Parietal lobe (tissue), 1 donor: Measurements from ENCODE around the gene CAPNS1. TPM values are rescaled to one million over a fixed set of nuclear protein-coding genes. Genes with fewer than 3 reads are reported as not detected.

ENCODE experiments used
- total RNA-seq: library from RNA; depleted of rRNA; stranded (reverse); fragments of >200 nt; gene quantifications from one replicate; pipeline ENCODE4 v1.2.3, GENCODE V29; 2014

CAPNS1 gene
- 77.6 TPM for total RNA-seq

GRCh38 chr19:36139473-36140303, at the start of gene CAPNS1:
TSS of gene CAPNS1 (plus strand) at chr19:36140066. CDS start at chr19:36141012, 946 bp downstream.

DNA sequence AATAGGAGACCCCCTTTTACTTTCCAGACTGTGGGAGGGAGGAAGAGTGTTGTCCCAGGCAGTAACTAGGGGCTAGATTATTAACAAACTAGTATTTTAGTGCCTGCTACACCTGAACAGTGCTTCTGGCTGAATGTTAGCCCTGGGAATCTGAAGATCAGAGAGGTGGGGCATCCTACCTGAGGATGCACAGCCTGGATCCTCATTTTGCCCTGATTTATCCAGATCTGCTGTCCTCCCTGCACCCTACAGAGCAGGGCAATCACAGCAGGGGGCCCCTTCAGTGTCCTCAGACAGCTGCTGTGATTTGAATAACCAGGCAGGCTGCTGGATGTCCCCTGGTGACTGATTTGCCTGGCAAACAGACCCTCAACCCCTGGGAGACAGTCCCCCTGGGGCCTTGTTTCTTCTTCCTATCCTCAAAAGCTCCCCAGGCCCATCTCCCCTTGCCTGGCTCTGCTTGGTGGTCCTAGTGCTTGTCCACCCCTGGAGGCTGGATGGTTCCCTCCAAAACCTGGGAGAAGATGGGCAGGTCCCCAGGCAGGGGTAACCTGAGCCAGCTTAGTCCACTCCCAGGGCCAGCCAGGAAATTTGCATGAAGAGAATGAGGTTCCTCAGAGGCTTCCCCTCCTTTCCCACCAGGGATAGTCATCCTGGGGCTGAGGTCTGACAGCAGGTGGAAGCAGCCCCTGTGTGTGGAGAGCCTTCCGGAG, 29.2 kb upstream of the CAPNS1 start, which contains the start of gene OVOL3:
OVOL3 (plus strand) TSS at position 657 of the 713 bp plus-strand sequence. CDS start 60 bp downstream, outside the sequence.

DNA sequence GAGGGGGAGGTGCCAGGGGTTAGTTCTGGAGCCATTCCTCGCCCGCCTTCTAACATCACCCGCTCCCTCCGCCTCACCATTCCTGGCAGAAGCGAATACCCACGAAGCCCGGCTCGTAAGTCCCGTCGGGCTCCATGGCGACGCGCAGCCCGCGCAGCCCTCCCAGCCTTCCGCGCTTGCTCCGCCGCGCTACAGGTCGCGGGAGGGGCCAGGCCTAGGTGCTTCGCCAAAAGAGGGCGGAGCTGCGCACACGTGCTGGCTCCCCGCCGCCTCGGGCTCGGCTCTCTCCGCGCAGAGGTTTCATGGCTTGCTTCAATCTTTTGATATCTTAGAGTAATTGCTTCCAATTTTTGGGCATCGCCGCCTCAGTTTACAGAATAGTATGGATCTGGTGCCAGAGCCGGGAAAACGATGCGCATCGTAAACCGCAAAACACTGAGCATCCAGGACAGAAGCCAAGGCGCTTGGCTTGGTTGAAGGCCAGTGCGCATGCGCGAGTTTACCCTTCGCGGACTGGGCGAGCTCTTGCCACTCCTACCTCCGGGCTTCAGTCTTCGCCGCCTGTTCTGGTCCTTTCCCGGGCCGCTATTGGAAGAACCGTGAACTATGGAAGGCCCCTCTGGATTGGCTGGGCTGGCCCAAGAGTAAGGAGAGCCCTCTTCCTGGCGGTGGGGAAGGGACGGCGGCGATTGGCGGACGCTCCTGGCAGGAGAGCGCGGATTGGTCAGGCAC, 25.0 kb upstream of the CAPNS1 start, which contains the start of gene POLR2I:
POLR2I (minus strand) TSS at position 155 of the 732 bp plus-strand sequence; CDS start at position 136, 19 bp downstream.

DNA sequence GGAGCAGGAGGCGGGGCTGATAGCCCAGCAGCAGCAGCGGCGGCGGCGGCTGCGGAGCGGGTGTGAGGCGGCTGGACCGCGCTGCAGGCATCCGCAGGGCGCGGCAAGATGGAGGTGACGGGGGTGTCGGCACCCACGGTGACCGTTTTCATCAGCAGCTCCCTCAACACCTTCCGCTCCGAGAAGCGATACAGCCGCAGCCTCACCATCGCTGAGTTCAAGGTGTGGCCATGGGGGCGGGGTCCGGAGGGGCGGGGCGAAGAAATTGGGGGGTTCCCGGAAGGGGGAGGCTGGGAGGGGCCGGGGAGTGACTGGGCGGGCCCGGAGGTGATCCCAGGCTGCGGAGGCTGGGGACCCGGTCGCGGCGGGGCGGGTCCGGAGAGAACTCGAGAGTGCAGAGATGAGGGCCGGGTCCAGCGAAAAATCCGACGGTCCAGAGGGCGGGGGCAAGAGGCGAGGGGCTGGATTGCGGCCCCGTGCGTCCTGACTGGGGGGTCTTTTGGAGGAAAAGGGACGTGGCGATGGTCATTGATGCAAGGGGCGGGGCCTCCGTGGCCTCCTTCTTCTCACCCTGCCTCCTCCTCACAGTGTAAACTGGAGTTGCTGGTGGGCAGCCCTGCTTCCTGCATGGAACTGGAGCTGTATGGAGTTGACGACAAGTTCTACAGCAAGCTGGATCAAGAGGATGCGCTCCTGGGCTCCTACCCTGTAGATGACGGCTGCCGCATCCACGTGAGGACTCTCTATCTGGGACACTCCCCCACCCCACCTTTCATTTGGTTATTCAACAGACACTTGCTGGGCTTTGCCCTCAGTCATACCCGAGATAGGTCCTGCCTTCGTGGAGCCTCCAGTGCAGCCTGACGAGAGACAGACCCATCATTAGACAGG, 24.2 kb upstream of the CAPNS1 start, which contains the start of gene TBCB:
TBCB (plus strand) TSS at position 16 of the 891 bp plus-strand sequence; CDS start at position 109, 93 bp downstream.

GRCh38 chr19:36152352-36153091, 12.7 kb downstream of the CAPNS1 start, which contains the start of gene COX7A1:
TSS of gene COX7A1 (minus strand) at chr19:36152447. CDS start at chr19:36152407, 40 bp downstream.

Other genes with a start within 250 kb of the CAPNS1 start
- 3.8 TPM for gene NFKBID, start 239.5 kb upstream of the CAPNS1 start, total RNA-seq
- gene HCST, start 237.5 kb upstream of the CAPNS1 start, total RNA-seq: 1.6 TPM
- gene TYROBP, start 231.8 kb upstream of the CAPNS1 start, total RNA-seq: 3.4 TPM
- 15.7 TPM for gene LRFN3, start 203.7 kb upstream of the CAPNS1 start, total RNA-seq
- gene SDHAF1, start 144.9 kb upstream of the CAPNS1 start, total RNA-seq: 13.5 TPM
- gene SYNE4, start 131.3 kb upstream of the CAPNS1 start, total RNA-seq: 0.63 TPM
- gene ALKBH6, start 125.9 kb upstream of the CAPNS1 start, total RNA-seq: 9.7 TPM
- gene CLIP3, start 107.2 kb upstream of the CAPNS1 start, total RNA-seq: 59.5 TPM
- 1.9 TPM for gene THAP8, start 85.8 kb upstream of the CAPNS1 start, total RNA-seq
- 3.1 TPM for gene WDR62, start 85.2 kb upstream of the CAPNS1 start, total RNA-seq
- not detected for gene OVOL3, start 28.9 kb upstream of the CAPNS1 start, total RNA-seq
- 69.2 TPM for gene POLR2I, start 25.2 kb upstream of the CAPNS1 start, total RNA-seq
- gene TBCB, start 24.6 kb upstream of the CAPNS1 start, total RNA-seq: 385 TPM
- 1.3 TPM for gene COX7A1, start 12.4 kb downstream of the CAPNS1 start, total RNA-seq
- 30.0 TPM for gene ZNF565, start 74.6 kb downstream of the CAPNS1 start, total RNA-seq
- gene ZNF146, start 75.0 kb downstream of the CAPNS1 start, total RNA-seq: 115 TPM
- gene ZFP14, start 239.1 kb downstream of the CAPNS1 start, total RNA-seq: 44.4 TPM